GM19468 (cell line): ENCODE results near the gene HSPBP1.

Experiments used
- ATAC-seq: cut with Tn5 transposase; IDR thresholded peaks from one replicate; pipeline ENCODE4 v1.9.1; 2021; ENCODE audit warnings: mild to moderate bottlenecking, moderate library complexity, moderate number of reproducible peaks; ENCODE audit not compliant: unreplicated experiment; ENCODE audit errors: extremely low read depth

The HSPBP1 gene

DNA sequence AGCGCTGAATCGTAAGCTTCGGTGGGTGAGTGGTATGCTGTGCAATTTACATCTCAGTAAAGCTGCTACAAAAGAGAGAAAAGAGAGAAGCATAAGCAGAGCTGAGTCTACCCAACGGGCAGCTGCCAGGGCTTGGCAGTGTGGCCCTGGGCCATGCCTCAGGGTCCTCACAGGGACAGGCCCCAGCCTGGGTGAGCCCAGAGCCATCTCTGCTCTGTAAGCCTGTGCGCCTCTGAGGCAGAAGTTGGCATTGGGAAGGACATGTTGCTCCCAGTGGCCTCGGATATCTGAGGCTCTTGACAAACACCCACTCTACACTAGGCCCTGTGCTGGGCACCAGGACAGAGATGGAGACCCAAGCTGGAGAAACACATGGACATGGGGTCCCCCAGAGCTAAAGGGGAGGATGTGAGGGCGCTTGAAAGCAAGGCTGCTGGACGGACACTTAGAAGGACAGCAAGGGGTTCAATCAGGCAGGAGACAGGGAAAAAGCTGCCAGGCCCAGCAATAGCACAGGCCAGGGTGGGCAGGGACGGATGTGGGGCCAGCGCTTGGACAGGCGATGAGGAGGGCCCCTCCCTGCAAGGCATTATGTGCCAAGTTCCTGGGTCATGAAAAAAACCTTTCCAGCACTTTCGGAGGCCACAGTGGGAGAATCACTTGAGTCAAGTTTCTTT, 35.8 kb downstream of the HSPBP1 start:
- no peak for ATAC-seq

DNA sequence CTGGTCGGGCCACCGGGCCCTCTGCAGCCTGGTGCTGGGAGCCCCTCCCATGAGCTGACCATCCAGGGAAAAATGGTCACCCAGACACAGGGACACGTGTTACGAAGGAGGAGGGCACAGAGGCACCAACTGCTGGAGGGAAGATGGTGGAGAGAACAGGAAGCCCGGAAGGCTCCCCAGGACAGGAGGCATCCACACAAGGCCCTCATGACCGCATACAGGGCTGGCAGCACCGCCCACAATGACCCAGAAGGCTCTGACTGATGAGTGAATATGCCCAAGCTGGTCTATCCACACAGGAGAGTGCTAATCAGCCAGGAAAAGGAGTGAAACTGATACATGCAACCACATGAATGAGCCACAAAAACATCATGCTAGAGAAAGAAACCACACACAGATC, 37.4 kb downstream of the HSPBP1 start:
- ATAC-seq = no peak

DNA sequence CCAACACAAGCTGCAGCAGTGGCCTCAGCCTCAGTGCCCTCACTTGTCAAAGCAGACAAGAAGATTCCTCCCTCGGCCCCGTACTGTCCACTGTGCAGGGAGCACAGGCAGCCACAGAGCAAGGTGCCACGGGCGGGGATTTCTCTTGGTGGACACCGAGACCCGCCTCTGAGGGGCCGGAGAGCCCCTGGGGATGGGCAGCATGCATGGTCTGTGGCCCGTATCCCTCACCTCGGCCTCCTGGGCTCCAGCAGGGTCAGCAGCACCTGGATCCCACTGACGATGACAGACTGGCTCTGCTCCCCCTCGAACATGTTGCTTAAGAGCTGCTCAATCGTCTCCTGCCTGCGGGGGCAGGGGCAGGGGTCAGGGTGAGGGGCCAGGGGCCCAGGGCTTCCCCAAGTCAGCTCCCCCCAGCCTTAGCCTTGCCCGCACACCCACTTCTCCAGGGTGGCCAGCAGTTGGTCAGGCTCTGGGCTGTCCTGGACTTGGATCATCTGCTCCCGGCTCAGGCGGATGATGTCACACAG, 37.9 kb downstream of the HSPBP1 start:
- ATAC-seq = no peak

DNA sequence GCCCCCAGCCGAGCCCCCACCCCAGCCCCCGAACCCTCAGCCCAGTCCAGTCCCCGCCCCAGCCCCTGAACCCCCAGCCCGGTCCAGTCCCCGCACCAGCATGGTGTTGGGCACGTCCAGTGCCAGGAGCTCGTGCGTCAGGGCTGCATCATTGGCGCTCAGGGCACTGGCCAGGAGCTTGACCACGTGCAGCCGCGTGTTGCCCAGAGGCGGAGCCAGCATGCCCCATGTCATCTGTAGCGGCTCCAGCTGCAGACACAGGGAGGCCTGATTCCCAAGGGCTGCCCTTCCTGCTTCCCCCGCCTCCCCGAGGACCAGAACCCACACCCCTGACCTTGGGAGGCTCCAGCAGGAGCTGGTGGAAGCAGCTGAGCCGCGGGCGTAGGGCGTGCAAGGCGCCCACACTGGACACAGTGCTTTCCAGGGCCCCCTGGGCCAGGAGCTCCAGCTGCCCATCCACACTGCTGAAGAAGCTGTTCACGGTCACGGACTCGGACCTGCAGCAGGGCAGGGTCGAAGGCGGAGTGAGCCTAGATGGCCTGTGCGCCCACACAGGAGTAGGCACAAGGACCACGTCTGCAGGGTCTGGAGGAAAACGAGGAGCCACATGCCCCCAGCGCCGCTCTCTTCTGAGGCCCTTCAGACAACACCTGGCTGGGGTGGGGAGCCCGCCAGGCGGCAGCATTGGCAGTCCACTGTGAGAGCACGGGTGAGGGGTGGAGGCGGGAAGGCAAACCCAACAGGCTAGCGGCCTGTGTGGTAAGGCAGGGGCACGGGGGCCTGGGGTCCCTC, 38.6 kb downstream of the HSPBP1 start:
- no peak for ATAC-seq

DNA sequence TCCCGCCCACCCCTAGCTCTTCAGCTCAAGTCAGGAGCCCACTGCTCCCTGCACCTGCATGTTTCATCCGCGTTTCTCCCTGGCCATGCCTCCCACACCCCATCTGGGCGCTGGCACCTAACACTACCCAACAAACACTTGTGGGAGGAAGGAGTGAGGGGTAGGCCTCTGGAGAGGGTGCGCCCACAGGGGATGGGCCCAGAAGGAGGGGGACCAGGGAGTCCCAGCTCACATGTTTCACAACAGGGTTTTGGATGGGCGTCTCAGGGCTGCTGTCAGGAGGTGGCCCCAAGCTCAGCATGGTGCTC, 39.2 kb downstream of the HSPBP1 start:
- no peak for ATAC-seq

DNA sequence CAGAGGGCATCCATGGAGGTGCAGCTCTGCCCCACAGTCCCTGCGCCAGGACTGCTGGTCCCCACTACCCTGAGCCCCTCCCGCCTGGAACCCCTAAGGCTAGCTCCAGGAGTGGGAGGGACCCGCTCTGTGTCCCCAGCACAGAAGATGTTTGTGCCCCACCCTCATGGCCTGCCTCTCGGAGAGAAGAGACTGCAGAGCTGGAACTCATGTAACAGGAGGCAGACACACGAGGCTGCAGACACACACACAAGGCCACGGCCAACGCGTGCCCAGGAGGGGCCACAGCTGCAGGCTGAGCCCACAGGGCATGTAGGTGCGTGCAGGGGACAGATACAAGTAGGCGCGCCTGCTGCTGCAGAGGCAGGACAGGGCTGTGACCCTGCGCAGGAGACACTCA, 40.9 kb downstream of the HSPBP1 start:
- no peak for ATAC-seq

DNA sequence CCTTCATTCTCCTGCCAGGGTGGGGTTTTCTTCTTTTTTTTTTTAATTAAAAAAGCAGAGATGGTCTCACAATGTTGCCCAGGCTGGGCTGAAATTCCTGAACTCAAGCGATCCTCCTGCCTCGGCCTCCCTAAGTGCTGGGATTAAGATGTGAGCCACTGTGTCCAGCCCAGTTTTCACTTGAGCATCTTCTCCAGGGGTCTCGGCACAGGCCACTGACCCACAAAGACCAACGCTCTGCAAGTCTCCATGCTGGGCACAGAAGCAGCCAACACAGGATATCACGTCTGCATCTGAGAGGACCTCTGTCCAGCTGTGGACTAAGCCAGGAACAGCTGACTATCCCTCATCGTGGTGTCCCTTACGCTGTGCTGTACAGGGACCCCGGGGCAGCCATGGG, 41.9 kb downstream of the HSPBP1 start:
- no peak for ATAC-seq

DNA sequence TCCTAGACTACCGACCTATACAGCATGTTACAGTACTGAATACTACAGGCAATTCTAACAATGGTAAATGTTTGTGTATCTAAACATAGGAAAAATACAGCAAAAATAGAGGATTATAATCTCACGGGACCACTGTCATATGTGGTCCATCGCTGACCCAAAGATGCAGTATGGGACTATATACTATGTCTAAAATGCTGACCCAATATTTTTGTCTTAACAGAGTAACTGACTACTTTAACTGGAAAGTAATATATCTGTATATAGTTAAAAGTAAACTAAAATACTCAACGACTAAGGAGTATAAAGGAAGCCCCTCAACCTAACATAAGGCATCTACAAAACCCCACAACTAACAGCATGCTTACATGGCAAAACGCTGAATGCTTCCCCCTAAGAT, 46.9 kb downstream of the HSPBP1 start:
- no peak for ATAC-seq

DNA sequence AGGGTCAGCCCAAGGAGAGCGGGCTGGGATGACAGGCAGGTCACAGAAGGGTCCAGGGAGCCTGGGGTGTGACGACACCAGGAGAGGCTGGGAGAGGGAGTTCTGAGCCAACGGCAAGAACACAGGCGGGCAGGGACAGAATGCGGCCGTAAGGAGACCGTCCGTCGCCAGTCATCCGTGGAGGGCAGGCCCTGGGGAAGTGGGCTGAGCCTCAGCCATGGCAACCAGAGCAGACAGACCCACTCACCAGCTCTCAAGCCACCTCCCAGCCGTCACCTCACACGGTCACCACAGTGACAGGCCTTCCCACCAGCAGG, 47.7 kb downstream of the HSPBP1 start:
- ATAC-seq = no peak

DNA sequence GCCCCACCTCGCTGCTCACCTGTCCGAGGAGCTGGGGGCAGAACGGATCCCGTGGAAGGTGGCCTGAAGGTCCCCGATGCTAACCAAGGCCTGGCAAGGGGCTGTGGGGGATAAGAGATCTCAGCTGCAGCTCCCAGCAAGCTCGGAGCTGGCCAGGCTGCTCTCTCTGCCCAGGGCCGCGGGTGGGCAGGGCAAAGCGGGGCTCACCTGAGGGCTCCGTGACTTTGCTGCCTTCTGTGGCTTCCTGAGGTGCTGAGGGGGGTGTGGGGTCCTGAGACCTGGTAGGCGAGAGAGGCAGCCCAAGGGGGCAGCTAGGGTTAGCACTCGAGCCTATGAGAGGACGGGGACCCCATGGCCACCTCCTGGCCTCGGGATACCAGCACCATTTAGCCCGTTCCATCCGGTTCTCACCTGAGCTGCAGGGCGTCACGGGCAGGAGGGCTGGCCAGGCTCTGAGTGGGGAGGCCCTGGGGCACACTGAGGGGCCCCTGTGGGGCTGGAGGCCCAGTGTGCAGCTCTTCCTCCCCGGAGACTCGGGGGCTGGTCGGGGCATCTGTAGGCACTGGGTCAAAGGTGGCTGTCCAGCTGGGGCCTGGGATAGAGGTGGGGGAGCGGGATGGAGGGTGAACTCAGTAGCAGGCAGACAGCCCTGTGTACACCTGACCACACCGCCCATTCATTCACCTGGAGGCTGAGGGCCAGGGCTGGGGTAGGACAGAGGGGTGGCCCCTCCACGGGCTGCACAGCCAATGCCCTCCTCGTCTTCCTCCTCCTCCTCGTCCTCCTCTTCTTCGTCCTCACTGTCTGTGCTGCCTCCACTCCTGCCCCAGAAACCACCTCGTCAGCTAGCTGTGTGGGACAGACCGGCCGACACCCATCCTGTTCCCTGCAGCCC, 48.3 kb downstream of the HSPBP1 start:
- no peak for ATAC-seq

DNA sequence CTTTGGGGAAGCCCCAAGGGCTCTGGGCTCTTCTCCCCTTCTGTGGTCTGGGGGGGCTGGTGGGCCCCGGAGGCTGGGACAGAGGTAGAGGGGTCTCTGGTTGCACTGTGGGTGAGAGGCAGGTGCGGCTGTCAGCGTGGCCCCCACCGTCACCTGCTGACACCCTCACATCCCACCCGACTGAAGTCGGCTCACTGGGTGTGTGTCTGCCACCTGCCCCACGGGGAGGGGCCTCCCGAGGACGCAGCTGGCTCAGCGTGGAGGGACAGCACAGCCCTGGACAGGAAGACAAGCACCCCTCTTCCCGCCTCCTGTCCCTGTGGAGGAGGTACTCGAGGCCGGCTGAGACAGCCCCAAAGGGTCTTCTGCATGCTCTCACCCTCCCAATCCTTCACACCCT, 49.1 kb downstream of the HSPBP1 start:
- ATAC-seq = no peak

DNA sequence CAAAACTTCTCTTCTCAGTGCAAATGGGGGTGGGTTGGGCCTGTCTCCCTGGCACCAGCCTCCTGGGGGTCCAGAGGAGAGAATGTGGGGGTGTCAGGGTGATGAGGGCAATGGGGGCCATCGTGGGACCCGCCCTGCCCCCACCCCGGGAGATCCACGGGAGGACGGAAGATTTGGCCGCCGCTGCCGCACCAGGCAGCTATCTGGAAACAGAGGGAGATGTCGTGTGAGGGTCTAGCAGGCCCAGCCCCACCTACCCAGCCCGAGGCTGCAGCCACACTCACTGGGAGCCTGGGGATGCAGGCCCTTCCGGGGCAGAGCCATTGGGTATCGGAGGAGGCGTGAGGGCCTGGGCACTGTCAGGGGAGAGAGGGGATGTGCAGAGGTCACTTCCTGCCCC, 49.6 kb downstream of the HSPBP1 start:
- no peak for ATAC-seq

DNA sequence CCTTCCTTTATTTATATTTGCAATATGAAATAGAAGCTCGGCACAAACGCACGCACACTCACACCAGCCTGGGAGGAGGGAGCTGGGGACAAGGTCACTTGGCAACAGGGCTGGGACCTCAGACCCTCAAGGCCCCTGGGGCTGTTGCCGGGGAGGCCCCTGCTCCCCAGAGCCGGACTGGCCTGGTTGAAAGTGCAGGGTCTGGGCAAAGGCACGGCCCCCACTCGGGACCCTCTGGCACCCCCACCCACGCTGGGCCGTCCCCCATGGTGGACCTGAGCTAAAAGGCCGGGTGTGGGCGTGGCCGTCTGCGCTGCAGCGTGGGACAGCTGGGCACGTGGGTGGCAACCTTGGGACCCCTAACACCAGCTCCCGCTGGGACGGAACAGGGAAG, 50.1 kb downstream of the HSPBP1 start:
- ATAC-seq = no peak

DNA sequence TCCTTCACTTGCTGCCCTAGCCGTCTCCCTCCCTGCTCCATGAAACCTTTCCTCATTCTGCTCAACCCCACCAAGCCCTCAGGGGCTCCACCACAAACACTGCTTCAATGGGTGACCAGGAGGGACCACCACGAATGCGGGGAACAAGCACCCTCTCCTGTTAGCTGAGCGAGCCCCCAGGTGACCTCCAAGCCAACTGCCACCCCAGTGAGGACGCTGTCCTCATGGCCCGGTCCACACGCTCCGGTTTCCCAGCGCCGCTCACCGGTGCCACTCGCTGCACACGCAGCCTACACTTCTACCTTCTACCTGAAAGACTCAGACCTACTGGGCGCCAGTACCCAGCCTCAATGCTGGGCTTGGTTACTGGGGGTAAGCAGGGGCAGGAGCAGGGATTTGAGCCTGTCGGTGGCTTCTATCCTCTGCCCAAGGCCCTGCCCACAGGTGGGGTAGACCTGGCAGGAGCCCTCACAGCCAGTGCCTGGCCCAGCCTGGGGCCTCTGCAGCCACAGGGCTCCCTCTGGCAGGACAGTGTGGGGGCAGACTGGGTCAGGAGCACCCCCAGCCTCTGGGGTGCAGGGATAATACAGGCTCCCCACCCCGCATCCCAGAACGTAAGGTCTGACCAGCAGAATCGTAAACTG, 50.6 kb downstream of the HSPBP1 start:
- ATAC-seq = no peak

DNA sequence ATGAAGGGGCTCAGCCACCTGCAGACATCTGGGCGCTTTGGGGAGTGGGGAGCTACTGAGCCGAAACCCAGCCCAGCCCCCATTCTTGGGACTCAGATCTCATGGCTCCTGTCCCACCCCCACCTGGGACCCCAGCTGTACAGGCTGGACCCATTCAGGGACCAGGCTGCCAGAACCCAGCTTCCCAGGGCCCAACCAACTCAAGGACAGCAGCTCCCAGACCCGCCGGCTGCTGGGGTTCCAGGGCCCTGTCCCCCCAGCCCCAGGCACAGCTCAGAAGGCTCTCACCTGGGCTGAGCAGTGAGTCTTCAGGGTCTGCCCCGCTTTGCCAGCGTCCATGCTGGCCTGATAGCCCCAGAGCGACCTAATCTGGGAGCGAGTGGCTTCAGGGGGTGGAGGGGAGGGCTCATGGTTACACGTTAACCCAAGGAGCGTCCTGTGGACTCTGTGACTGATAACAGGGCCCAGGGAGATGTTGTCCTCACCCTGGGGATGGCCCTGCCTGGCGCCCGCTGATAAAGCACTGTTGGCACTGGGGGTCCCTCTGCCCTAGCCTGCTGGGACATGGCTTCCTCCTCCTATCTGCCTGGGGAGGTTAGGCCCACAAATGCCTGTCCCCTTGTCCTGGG, 51.4 kb downstream of the HSPBP1 start, which contains the start of gene TMEM86B:
TMEM86B (minus strand) TSS at position 361 of the 629 bp plus-strand sequence; CDS start at position 339, 22 bp downstream.
- ATAC-seq = no peak

DNA sequence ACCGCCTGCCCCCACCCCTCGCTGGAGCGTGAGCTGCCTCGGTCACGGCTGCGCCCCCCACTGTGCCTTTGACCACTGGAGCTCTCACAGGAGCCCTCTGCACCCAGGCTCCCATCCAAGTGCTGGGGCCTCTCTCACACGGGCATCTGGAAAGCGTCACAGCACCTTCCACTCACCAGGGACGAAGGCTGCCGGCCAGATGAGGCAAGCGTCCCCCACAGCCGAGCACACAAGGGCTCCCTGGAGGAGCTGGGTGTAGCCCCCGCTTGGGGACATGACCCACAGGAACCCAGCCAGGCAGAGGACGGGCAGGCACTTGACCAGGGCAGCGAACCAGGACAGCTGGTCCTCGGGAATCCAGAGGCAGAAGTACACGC, 51.9 kb downstream of the HSPBP1 start:
- no peak for ATAC-seq

DNA sequence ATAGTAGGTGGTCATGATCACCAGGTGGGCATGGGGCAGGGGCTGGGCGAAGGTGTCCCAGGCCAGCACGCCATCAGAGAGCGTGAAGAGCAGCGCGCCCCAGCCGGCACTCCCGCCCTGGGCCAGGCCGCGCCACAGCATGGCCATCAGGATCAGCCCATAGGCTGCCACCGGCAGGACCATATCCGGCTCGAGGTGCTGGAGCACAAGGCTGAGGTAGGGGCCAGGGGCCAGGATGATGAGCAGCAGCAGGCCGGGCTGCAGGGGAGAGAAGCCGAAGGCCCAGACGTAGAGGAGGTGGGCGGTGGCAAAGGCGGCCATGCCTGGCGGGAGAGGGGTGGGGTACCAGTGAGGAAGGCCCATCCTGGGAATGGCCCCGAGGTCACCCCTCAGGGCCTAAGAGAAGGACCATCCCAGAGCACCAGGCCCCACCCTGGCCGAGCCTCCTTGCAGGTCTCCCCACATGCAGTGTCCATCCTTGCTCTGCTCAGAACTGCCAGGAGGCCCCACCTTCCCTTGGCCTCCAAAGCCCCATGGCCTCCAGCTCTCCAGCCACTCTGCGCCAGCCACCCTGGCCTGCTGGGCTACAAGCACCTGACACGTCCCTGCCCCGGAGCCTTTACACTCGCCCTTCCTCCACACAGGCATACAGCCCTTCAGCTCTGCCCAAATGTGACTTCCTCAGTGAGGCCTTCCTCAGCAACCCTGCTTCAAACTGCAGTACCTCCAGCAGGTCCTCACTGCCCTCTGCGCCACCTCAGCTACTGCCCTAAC, 52.5 kb downstream of the HSPBP1 start:
- no peak for ATAC-seq

DNA sequence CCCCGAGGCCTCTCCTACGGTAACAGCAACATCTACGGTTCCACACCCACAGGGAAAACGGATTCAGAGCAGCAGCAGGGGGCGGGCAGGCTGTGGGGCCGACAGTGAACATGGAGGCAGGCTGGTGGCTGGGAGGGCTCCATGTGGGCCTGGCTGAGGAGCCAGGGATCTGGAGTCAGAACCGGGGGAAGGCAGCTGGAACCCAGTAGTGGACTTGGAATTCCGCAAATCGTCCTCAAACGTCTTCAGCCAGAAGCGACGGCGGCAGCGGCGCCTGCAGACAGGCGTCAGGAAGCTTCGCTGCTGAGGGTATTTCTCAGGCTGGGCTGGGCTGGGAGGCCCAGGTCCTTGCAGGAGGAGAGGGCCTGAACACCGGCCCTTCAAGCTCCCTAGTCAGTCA, 53.1 kb downstream of the HSPBP1 start:
- ATAC-seq = no peak

DNA sequence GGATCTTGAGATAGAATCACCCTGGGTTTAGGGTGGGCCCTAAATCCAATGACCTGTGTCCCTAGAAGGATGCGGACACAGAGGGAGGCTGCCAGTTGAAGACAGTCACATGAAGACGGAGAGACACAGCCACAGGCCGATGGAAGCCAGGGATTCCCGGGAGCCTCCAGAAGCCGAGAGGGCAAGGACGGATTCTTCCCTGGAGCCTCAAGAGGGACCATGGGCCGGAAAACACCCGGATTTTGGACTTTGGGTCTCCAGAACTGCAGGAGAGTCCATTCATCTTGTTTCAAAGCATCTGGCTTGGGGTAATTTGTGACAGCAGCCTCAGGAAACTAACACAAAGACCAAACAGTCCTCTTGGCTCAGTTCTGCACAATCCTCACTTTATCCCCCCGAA, 53.6 kb downstream of the HSPBP1 start:
- no peak for ATAC-seq
